ENCODE data around the gene CPED1.
"Not testable (repeated sequence)": the region's sequence is repeated elsewhere in the genome, so short reads cannot be mapped to it uniquely, and the experiment has no call there.

The CPED1 gene

DNA sequence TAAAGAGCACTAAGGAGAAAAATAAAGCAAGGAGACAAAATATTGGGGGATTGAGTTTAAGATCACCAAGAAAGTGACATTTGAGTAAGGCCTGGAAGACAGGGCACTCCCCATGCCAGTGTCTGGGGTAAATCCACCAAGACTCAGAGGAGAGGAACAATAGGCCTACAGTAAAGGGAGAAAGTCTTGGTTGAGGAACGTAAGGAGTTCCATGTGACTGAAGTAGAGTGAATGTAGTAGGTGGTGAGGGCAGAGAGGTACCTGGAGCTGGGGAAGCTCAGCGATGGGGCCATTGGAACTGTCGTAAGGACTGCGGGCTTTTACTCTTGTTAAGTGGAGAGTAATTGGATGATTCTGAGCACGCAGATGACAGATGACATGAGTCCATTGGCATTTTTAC is 69.4 kb downstream of the CPED1 start:
- TF ChIP-seq, protein P1, sequence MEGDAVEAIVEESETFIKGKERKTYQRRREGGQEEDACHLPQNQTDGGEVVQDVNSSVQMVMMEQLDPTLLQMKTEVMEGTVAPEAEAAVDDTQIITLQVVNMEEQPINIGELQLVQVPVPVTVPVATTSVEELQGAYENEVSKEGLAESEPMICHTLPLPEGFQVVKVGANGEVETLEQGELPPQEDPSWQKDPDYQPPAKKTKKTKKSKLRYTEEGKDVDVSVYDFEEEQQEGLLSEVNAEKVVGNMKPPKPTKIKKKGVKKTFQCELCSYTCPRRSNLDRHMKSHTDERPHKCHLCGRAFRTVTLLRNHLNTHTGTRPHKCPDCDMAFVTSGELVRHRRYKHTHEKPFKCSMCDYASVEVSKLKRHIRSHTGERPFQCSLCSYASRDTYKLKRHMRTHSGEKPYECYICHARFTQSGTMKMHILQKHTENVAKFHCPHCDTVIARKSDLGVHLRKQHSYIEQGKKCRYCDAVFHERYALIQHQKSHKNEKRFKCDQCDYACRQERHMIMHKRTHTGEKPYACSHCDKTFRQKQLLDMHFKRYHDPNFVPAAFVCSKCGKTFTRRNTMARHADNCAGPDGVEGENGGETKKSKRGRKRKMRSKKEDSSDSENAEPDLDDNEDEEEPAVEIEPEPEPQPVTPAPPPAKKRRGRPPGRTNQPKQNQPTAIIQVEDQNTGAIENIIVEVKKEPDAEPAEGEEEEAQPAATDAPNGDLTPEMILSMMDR (IDR thresholded peaks at IDR 0.05; ENCODE audit: insufficient read depth, low read length, missing control alignments): no peak
- DNase-seq (ENCODE audit: low read depth, low spot score): no peak
- no peak overlapping the region for H3K4me3 ChIP-seq (ENCODE audit: low read depth, low read length)
- CTCF ChIA-PET: interaction anchor here (1.1 to 2.8 kb wide), 3 partner anchors 17 to 71 kb away, joined by 3 to 10 read pairs (median 8); no protein-coding TSS in a partner anchor
- POLR2A ChIA-PET: no interaction called here

DNA sequence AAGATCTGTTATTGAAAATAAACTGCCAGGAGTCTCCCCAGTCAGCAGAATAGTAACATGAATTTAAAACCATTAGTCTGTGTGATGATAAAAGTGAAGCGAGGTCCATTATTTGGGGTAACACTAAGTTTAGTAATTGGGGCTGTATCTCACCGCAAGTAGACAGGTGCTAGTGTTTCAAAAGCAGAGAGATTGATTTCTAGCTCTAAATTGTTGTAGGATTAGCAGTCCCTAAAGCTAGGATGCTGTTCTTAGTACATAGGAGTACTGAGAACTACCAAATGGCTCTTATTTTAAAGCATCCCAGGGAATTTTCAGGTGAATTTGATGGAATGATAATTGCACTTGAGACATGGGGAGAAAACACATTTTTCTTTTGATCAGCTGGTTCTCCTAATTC is 70.5 kb downstream of the CPED1 start:
- H3K4me3 ChIP-seq (ENCODE audit: low read depth, low read length): no peak overlapping the region
- ChIA-PET POLR2A (no interaction called here), CTCF (interaction anchor here (2.1 to 2.8 kb wide), 2 partner anchors 23 to 72 kb away, joined by 8 to 10 read pairs; no protein-coding TSS in a partner anchor)
- TF ChIP-seq, protein P1 (IDR thresholded peaks at IDR 0.05; ENCODE audit: insufficient read depth, low read length, missing control alignments): no peak
- no peak for DNase-seq (ENCODE audit: low read depth, low spot score)

DNA sequence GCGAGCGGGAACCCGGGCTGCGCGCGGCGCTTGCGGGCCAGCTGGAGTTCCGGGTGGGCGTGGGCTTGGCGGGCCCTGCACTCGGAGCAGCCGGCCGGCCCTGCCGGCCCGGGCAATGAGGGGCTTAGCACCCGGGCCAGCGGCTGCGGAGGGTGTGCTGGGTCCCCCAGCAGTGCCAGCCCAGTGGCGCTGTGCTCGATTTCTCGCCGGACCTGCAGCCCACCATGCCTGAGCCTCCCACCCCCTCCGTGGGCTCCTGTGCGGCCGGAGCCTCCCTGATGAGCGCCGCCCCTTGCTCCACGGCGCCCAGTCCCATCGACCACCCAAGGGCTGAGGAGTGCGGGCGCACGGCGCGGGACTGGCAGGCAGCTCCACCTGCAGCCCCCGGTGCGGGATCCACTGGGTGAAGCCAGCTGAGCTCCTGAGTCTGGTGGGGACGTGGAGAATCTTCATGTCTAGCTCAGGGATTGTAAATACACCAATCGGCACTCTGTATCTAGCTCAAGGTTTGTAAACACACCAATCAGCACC is 71.5 kb downstream of the CPED1 start:
- DNase-seq (ENCODE audit: low read depth, low spot score); H3K4me3 ChIP-seq (ENCODE audit: low read depth, low read length); CTCF ChIA-PET; POLR2A ChIA-PET: not testable (repeated sequence)

DNA sequence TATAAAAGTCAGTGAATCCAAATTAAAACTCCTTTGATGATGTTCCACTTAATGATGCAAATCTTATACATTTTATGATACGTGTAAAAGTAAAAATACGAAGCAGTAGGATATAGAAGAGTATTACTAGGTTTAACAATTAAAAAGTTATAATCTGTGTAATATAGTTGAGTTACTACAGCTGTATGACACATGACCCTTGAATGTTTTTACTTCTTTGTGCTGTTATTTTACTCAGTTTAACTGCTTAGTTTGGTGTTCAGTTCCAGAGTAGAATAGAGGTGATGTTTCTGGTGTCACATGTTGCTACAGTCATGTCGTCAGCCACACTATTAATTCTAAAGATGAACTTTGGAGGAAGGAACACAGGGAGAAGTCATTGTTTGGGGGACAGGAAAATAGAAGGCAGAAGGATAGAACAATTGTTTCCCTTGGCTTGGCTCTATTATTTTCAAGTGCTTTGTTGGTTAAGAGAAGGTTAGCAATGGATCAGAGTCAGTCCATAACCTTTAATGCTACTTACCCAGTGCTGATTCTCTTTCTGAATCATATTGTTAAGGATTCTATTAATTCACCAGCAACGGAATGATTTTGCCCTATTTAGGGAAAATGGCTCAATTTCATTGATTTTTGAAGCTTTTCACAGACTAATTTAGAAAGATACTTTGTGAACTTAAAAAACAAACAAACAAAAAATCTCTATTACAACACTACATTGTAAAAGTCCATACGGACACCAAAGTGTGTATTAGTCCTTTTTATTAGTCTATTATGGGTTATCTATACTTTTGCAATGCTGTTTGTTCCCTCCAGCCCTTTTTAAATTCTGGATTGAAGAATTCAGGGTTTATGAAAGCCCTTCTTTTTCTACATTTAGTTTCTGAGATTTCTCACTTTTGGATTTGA is 73.4 kb downstream of the CPED1 start:
- ChIA-PET POLR2A (no interaction called here), CTCF (interaction anchor here (1.1 to 2.0 kb wide), 3 partner anchors 12 to 39 kb away, joined by 3 to 5 read pairs (median 3); no protein-coding TSS in a partner anchor)

DNA sequence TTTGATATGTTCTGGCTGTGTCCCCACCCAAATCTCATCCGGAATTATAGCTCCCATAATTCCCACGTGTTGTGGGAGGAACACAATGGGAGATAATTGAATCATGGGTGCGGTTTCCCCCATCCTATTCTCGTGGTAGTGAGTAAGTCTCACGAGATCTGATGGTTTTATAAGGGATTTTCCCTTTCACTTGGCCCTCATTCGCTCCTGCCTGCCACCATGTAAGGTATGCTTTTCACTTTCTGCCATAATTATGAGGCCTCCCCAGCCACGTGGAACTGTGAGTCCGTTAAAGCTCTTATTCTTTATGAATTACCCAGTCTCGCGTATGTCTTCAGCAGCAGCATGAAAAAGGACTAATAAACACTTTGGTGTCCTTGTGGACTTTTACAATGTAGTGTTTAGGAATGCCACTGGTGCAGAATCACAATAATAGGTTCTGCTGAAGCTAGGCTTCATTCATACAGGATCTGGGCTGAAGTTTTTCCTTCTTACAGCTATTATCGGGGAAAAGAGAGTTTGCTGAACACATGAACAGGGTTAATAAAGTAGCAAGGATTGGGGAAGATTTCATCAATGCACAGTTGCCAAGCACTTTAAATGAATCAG is 74.3 kb downstream of the CPED1 start:
- no peak for DNase-seq (ENCODE audit: low read depth, low spot score)
- POLR2A ChIA-PET: interaction anchor here (0.7 kb wide), 1 partner anchor 56 kb away, joined by 5 read pairs; no protein-coding TSS in a partner anchor
- TF ChIP-seq, protein P1 (IDR thresholded peaks at IDR 0.05; ENCODE audit: insufficient read depth, low read length, missing control alignments): no peak
- CTCF ChIA-PET: interaction anchor here (1.1 to 2.0 kb wide), 4 partner anchors 12 to 61 kb away, joined by 3 to 5 read pairs (median 4); no protein-coding TSS in a partner anchor
- H3K4me3 ChIP-seq (ENCODE audit: low read depth, low read length): no peak overlapping the region

More for the DNA sequence above, 73.4 kb downstream of the CPED1 start:
- DNase-seq (ENCODE audit: low read depth, low spot score): no peak
- TF ChIP-seq, protein P1 (IDR thresholded peaks at IDR 0.05; ENCODE audit: insufficient read depth, low read length, missing control alignments): no peak
- H3K4me3 ChIP-seq (ENCODE audit: low read depth, low read length): no peak overlapping the region

DNA sequence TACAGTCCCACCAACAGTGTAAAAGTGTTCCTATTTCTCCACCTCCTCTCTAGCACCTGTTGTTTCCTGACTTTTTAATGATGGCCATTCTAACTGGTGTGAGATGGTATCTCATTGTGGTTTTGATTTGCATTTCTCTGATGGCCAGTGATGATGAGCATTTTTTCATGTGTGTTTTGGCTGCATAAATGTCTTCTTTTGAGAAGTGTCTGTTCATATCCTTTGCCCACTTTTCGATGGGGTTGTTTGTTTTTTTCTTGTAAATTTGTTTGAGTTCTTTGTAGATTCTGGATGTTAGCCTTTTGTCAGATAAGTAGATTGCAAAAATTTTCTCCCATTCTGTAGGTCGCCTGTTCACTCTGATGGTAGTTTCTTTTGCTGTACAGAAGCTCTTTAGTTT is 79.2 kb downstream of the CPED1 start:
- H3K4me3 ChIP-seq (ENCODE audit: low read depth, low read length); POLR2A ChIA-PET; DNase-seq (ENCODE audit: low read depth, low spot score): not testable (repeated sequence)
- CTCF ChIA-PET: interaction anchor here (2.1 kb wide), 1 partner anchor 13 kb away, joined by 4 read pairs; no protein-coding TSS in a partner anchor

Data from AG04449 (cell line).